ENCODE results near the gene STUM. TPM values are rescaled to one million over a fixed set of nuclear protein-coding genes. Genes with fewer than 3 reads are reported as not detected.

The STUM gene
- total RNA-seq, 1 donor from 2014 or later = 0.55 TPM

GRCh38 chr1:226629210-226629895, 80.8 kb downstream of the STUM start:
- H3K27ac Mint-ChIP-seq = peak overlapping the region; percentile 71
- H3K36me3 Mint-ChIP-seq (ENCODE audit: insufficient read depth) = no peaks in the 10 kb centered on the region
- no peak overlapping the region for H3K4me3 Mint-ChIP-seq (ENCODE audit: low read depth)

GRCh38 chr1:226629896-226630550, 81.5 kb downstream of the STUM start:
- H3K27ac Mint-ChIP-seq = no peak overlapping the region

More at GRCh38 chr1:226629210-226629895, 80.8 kb downstream of the STUM start:
- no peak for TF ChIP-seq CTCF (IDR thresholded peaks at IDR 0.05; ENCODE audit: unreplicated experiment)
- H3K4me1 Mint-ChIP-seq (ENCODE audit: low read depth) = no peaks in the 10 kb centered on the region
- no peak for DNase-seq (ENCODE audit: low spot score, unreplicated experiment)
- no peaks in the 10 kb centered on the region for H3K9me3 Mint-ChIP-seq (ENCODE audit: low read depth)
- H3K27me3 Mint-ChIP-seq = peaks cover 27% of the 10 kb centered on the region

GRCh38 chr1:226630592-226630991, 82.0 kb downstream of the STUM start:
- H3K9me3 Mint-ChIP-seq (ENCODE audit: low read depth) = no peaks in the 10 kb centered on the region
- no peak overlapping the region for H3K27ac Mint-ChIP-seq
- no peak for DNase-seq (ENCODE audit: low spot score, unreplicated experiment)
- no peak overlapping the region for H3K4me3 Mint-ChIP-seq (ENCODE audit: low read depth)
- no peaks in the 10 kb centered on the region for H3K36me3 Mint-ChIP-seq (ENCODE audit: insufficient read depth)
- H3K27me3 Mint-ChIP-seq = peaks cover 22% of the 10 kb centered on the region
- no peak for TF ChIP-seq CTCF (IDR thresholded peaks at IDR 0.05; ENCODE audit: unreplicated experiment)
- no peaks in the 10 kb centered on the region for H3K4me1 Mint-ChIP-seq (ENCODE audit: low read depth)

More at GRCh38 chr1:226629896-226630550, 81.5 kb downstream of the STUM start:
- no peaks in the 10 kb centered on the region for H3K4me1 Mint-ChIP-seq (ENCODE audit: low read depth)
- H3K9me3 Mint-ChIP-seq (ENCODE audit: low read depth) = no peaks in the 10 kb centered on the region
- DNase-seq (ENCODE audit: low spot score, unreplicated experiment) = no peak
- no peak overlapping the region for H3K4me3 Mint-ChIP-seq (ENCODE audit: low read depth)
- no peaks in the 10 kb centered on the region for H3K36me3 Mint-ChIP-seq (ENCODE audit: insufficient read depth)
- peaks cover 27% of the 10 kb centered on the region for H3K27me3 Mint-ChIP-seq
- TF ChIP-seq CTCF (IDR thresholded peaks at IDR 0.05; ENCODE audit: unreplicated experiment) = no peak

- DNase-seq (ENCODE audit: low spot score, unreplicated experiment) = no peak
- H3K27ac Mint-ChIP-seq = no peak overlapping the region
These were observed 82.9 kb downstream of the STUM start for GRCh38 chr1:226631229-226632000.

More at GRCh38 chr1:226631229-226632000, 82.9 kb downstream of the STUM start:
- no peaks in the 10 kb centered on the region for H3K4me1 Mint-ChIP-seq (ENCODE audit: low read depth)
- no peaks in the 10 kb centered on the region for H3K36me3 Mint-ChIP-seq (ENCODE audit: insufficient read depth)
- H3K27me3 Mint-ChIP-seq = peaks cover 14% of the 10 kb centered on the region
- H3K4me3 Mint-ChIP-seq (ENCODE audit: low read depth) = no peak overlapping the region
- no peak for TF ChIP-seq CTCF (IDR thresholded peaks at IDR 0.05; ENCODE audit: unreplicated experiment)
- no peaks in the 10 kb centered on the region for H3K9me3 Mint-ChIP-seq (ENCODE audit: low read depth)
